Transverse colon (tissue), 4 donors: ENCODE data around the gene TSPAN13. TPM values are rescaled to one million over a fixed set of nuclear protein-coding genes. Genes with fewer than 3 reads are reported as not detected.

ENCODE experiments used
- DNase-seq: peaks from one replicate; pipeline ENCODE4 v3.0.0-alpha.2; 2019
- H3K27ac ChIP-seq, 4 donors: fragments of 200-600 bp; sonication (generic); 2 replicates each; pipeline ENCODE4 v1.5.1; 2016 to 2018; ENCODE audit warnings: inconsistent platforms in 4 of 4
- H3K27me3 ChIP-seq: fragments of 200-600 bp; sonication (generic); 2 replicates; pipeline ENCODE4 v1.5.1; 2017; ENCODE audit warnings: inconsistent platforms
- H3K36me3 ChIP-seq, 4 donors: fragments of 200-600 bp; sonication (generic); 2 replicates each; pipeline ENCODE4 v1.5.1; 2017 to 2019; ENCODE audit warnings: inconsistent platforms in 4 of 4
- H3K4me1 ChIP-seq, 4 donors: fragments of 200-600 bp; sonication (generic); 2 replicates each; pipeline ENCODE4 v1.5.1; 2017 to 2020; ENCODE audit warnings: inconsistent platforms in 4 of 4
- H3K4me3 ChIP-seq, 4 donors: fragments of 200-600 bp; sonication (generic); 1 replicate in 1 of 4; 2 replicates in 3 of 4; pipeline versions ENCODE4 v1.5.1 to v1.6.1; 2017 to 2019; ENCODE audit warnings: inconsistent platforms in 4 of 4
- H3K9me3 ChIP-seq, 2 donors: fragments of 200-600 bp; sonication (generic); 2 replicates each; pipeline ENCODE4 v1.5.1; 2017 to 2019; ENCODE audit warnings: inconsistent platforms in 2 of 2
- CTCF ChIP-seq, 5 experiments: fragments of 200-600 bp in 3 of 5; fragments of 450-650 bp in 2 of 5; sonication (generic) in 3 of 5; IDR thresholded peaks; 1 replicate in 2 of 5; 2 replicates in 3 of 5; pipeline ENCODE4 v1.5.1; 2016 to 2017; ENCODE audit warnings: antibody characterized with exemption in 5 of 5, inconsistent platforms in 3 of 5, mild to moderate bottlenecking in 2 of 5, moderate library complexity in 1 of 5
- EP300 ChIP-seq: sonication (generic); formaldehyde crosslinking; IDR thresholded peaks from one replicate; pipeline ENCODE4 v1.6.1; 2017; ENCODE audit warnings: antibody characterized with exemption, low read depth
- POLR2A ChIP-seq: fragments of 450-650 bp; IDR thresholded peaks from one replicate; pipeline ENCODE4 v1.6.1; 2016; ENCODE audit warnings: antibody characterized with exemption, mild to moderate bottlenecking, moderate library complexity
- POLR2AphosphoS5 ChIP-seq, 3 donors: sonication (generic); formaldehyde crosslinking; IDR thresholded peaks; one replicate each; pipeline ENCODE4 v1.6.1; 2016; ENCODE audit warnings: antibody characterized with exemption in 3 of 3
- WGBS, 2 donors: methylation state at CpG; one replicate each; pipeline ENCODE4 v1.1.5; 2018; ENCODE audit warnings: low coverage in 1 of 2; 5-methylcytosine and 5-hydroxymethylcytosine counted together
- in situ Hi-C, 4 donors: fragments of 200-750 bp; cut with MboI; loops; one replicate each; pipeline versions ENCODE4 v1.15.0 to v1.15.1; 2017; ENCODE audit warnings: low sequenced_read_pairs in 3 of 4, low pct_ligation_motif_present in 1 of 4, low pct_unique_long_range_greater_than_20kb in 1 of 4
- intact Hi-C: fragments of 100-400 bp; cut with DNase I; formaldehyde crosslinking; loops from one replicate; pipeline ENCODE4 v1.15.1; 2023; ENCODE audit warnings: low total_unique reads
- total RNA-seq, 4 donors: library from RNA; depleted of rRNA; stranded (reverse); fragments of >200 nt; gene quantifications; one replicate each; pipeline ENCODE4 v1.1.0, GENCODE V29; 2016

TSPAN13 gene
- total RNA-seq, 4 donors from 2014 or later, result 6.8 to 44.4 (median 21.4) TPM

- H3K27ac ChIP-seq, result no peak overlapping the region
- no peaks in the 10 kb centered on the region for H3K27me3 ChIP-seq
- intact Hi-C loops, result no loop called here
These were observed 72.5 kb downstream of the TSPAN13 start for GRCh38 chr7:16826060-16826459.

GRCh38 chr7:16833373-16833772 is 79.8 kb downstream of the TSPAN13 start:
- Histone ChIP-seq H3K4me1 (no peaks in the 10 kb centered on the region), H3K4me3 (no peak overlapping the region), H3K27me3 (no peaks in the 10 kb centered on the region), H3K36me3 (no peaks in the 10 kb centered on the region), H3K9me3 (peaks cover 0 to 6% of the 10 kb centered on the region in 2 donors), H3K27ac (no peak overlapping the region)
- intact Hi-C loops (no loop called here), in situ Hi-C loops (no loop called here)
- 76% methylated on average over 1 of the region's 1 CpG; no CpG with 5 or more reads in 1 of the 2 donors for WGBS, 2 donors
- no peak for TF ChIP-seq EP300
- TF ChIP-seq POLR2A, result no peak
- no peak for TF ChIP-seq POLR2AphosphoS5 (IDR thresholded peaks at IDR 0.05)
- no peak for TF ChIP-seq CTCF (IDR thresholded peaks at IDR 0.05)
- DNase-seq, result no peak

More at GRCh38 chr7:16826060-16826459, 72.5 kb downstream of the TSPAN13 start:
- no peaks in the 10 kb centered on the region for H3K36me3 ChIP-seq
- peaks cover 0 to 6% of the 10 kb centered on the region in 2 donors for H3K9me3 ChIP-seq
- DNase-seq, result no peak
- in situ Hi-C loops, result no loop called here
- TF ChIP-seq CTCF (IDR thresholded peaks at IDR 0.05) (no peak), POLR2AphosphoS5 (IDR thresholded peaks at IDR 0.05) (no peak), EP300 (no peak), POLR2A (no peak)
- no peak overlapping the region for H3K4me3 ChIP-seq
- H3K4me1 ChIP-seq, result peaks cover 0 to 16% (median 5%) of the 10 kb centered on the region in 4 donors

Other genes with a start within 250 kb of the TSPAN13 start
- not detected for gene LRRC72, start 226.9 kb upstream of the TSPAN13 start, total RNA-seq
- 10 to 100 TPM in 2 of 4 donors, 1 to 10 TPM in 1, under 1 TPM in 1; 0.75 to 22.5 (median 12.0) TPM for gene ANKMY2, start 108.0 kb upstream of the TSPAN13 start, total RNA-seq
- gene BZW2, start 107.6 kb upstream of the TSPAN13 start, total RNA-seq, result 100 to 1,000 TPM in 1 of 4 donors, 10 to 100 TPM in 3; 16.1 to 135 (median 70.9) TPM
- gene AGR2, start 51.2 kb downstream of the TSPAN13 start, total RNA-seq, result 100 to 1,000 TPM in 3 of 4 donors, 10 to 100 TPM in 1; 32.9 to 297 (median 215) TPM
- gene AGR3, start 128.2 kb downstream of the TSPAN13 start, total RNA-seq, result 100 to 1,000 TPM in 3 of 4 donors, 10 to 100 TPM in 1; 65.1 to 216 (median 126) TPM